HepG2 (cell line): ENCODE measurements around the gene SLC34A3. TPM values are rescaled to one million over a fixed set of nuclear protein-coding genes. Genes with fewer than 3 reads are reported as not detected.

Experiments
- BCL6 ChIP-seq: IDR thresholded peaks from 2 replicates; pipeline ENCODE4 v1.6.1; 2016; ENCODE audit warnings: missing genetic modification reagents, missing compliant biosample characterization
- CERS6 ChIP-seq: sonication (generic); formaldehyde crosslinking; IDR thresholded peaks from 2 replicates; pipeline ENCODE4 v1.5.0; 2020; ENCODE audit warnings: missing genetic modification reagents
- DDIT3 ChIP-seq: sonication (generic); formaldehyde crosslinking; IDR thresholded peaks from 2 replicates; pipeline ENCODE4 v1.4.0; 2020; ENCODE audit warnings: mild to moderate bottlenecking, missing genetic modification reagents
- HOXA5 ChIP-seq: sonication (generic); formaldehyde crosslinking; IDR thresholded peaks from 2 replicates; pipeline ENCODE4 v1.4.0; 2020; ENCODE audit warnings: missing genetic modification reagents
- JDP2 ChIP-seq: sonication (generic); formaldehyde crosslinking; IDR thresholded peaks from 2 replicates; pipeline ENCODE4 v1.8.1; 2022; ENCODE audit warnings: missing genetic modification reagents, borderline replicate concordance
- KDM2A ChIP-seq: sonication (generic); formaldehyde crosslinking; IDR thresholded peaks from 2 replicates; pipeline ENCODE4 v1.4.0; 2020; ENCODE audit warnings: low read depth, missing genetic modification reagents, borderline replicate concordance
- MEIS2 ChIP-seq: sonication (generic); formaldehyde crosslinking; IDR thresholded peaks from 2 replicates; pipeline ENCODE4 v1.9.0; 2021; ENCODE audit warnings: mild to moderate bottlenecking, missing genetic modification reagents
- MZF1 ChIP-seq: sonication (generic); formaldehyde crosslinking; IDR thresholded peaks from 2 replicates; pipeline ENCODE4 v1.8.1; 2023; ENCODE audit warnings: mild to moderate bottlenecking, missing genetic modification reagents, borderline replicate concordance
- PAX8 ChIP-seq: sonication (generic); formaldehyde crosslinking; IDR thresholded peaks from 2 replicates; pipeline ENCODE4 v1.8.0; 2022; ENCODE audit warnings: mild to moderate bottlenecking, missing genetic modification reagents, borderline replicate concordance
- PHF5A ChIP-seq: IDR thresholded peaks from one replicate; pipeline ENCODE4 v1.6.1; 2018; ENCODE audit warnings: low read depth, missing genetic modification reagents; ENCODE audit not compliant: unreplicated experiment
- POGZ ChIP-seq: sonication (generic); formaldehyde crosslinking; IDR thresholded peaks from 2 replicates; pipeline ENCODE4 v1.4.0; 2020; ENCODE audit warnings: mild to moderate bottlenecking, missing genetic modification reagents
- SOX6 ChIP-seq, 2 experiments: fragments of 450-650 bp in 1 of 2; sonication (generic) in 1 of 2; formaldehyde crosslinking in 1 of 2; IDR thresholded peaks; 2 replicates each; pipeline versions ENCODE4 v1.4.0 to v1.6.1; 2017 to 2020; ENCODE audit warnings: antibody characterized with exemption in 1 of 2, mild to moderate bottlenecking in 1 of 2, missing genetic modification reagents in 1 of 2
- USF2 ChIP-seq, 2 experiments: sonication (generic) in 1 of 2; formaldehyde crosslinking in 1 of 2; IDR thresholded peaks; 2 replicates each; pipeline versions ENCODE4 v1.5.1 to v1.6.1; 2011 to 2020; ENCODE audit warnings: borderline replicate concordance in 1 of 2, low read depth in 1 of 2, low read length in 1 of 2, mild to moderate bottlenecking in 1 of 2, missing genetic modification reagents in 1 of 2, moderate library complexity in 1 of 2
- ZFP1 ChIP-seq: IDR thresholded peaks from 2 replicates; pipeline ENCODE4 v1.6.1; 2016
- ZFP90 ChIP-seq: sonication (generic); formaldehyde crosslinking; IDR thresholded peaks from 2 replicates; pipeline ENCODE4 v1.8.0; 2022; ENCODE audit warnings: missing genetic modification reagents, mild to moderate bottlenecking, inconsistent platforms, borderline replicate concordance
- ZNF331 ChIP-seq: sonication (generic); formaldehyde crosslinking; IDR thresholded peaks from 2 replicates; pipeline ENCODE4 v1.4.0; 2020; ENCODE audit warnings: missing genetic modification reagents
- ZNF576 ChIP-seq: sonication (generic); formaldehyde crosslinking; IDR thresholded peaks from 2 replicates; pipeline ENCODE4 v1.4.0; 2020; ENCODE audit warnings: mild to moderate bottlenecking, missing genetic modification reagents
- ZNF615 ChIP-seq: sonication (generic); formaldehyde crosslinking; IDR thresholded peaks from 2 replicates; pipeline ENCODE4 v1.5.0; 2020; ENCODE audit warnings: mild to moderate bottlenecking, missing genetic modification reagents, borderline replicate concordance
- ZNF704 ChIP-seq: sonication (generic); formaldehyde crosslinking; IDR thresholded peaks from 2 replicates; pipeline ENCODE4 v1.8.1; 2023; ENCODE audit warnings: mild to moderate bottlenecking, inconsistent platforms, moderate library complexity, missing genetic modification reagents, borderline replicate concordance
- ZNF777 ChIP-seq: sonication (generic); formaldehyde crosslinking; IDR thresholded peaks from 2 replicates; pipeline ENCODE4 v1.4.0; 2020; ENCODE audit warnings: missing genetic modification reagents
- ZNF781 ChIP-seq: sonication (generic); formaldehyde crosslinking; IDR thresholded peaks from 2 replicates; pipeline ENCODE4 v1.5.1; 2020; ENCODE audit warnings: borderline replicate concordance, mild to moderate bottlenecking, missing genetic modification reagents; ENCODE audit errors: not compliant biosample characterization
- ZNF782 ChIP-seq: sonication (generic); formaldehyde crosslinking; IDR thresholded peaks from 2 replicates; pipeline ENCODE4 v1.4.0; 2020; ENCODE audit warnings: missing genetic modification reagents, mild to moderate bottlenecking, borderline replicate concordance
- polyA plus RNA-seq, 8 experiments: library from polyadenylated mRNA; depleted of rRNA in 3 of 8; stranded (reverse) in 7 of 8; unstranded in 1 of 8; fragments of >200 nt; fragmentation: Illumina TruSeq in 4 of 8; extraction: Trizol in 4 of 8; gene quantifications; 2 replicates each; pipeline versions ENCODE4 v1.2.1 to v1.2.3, GENCODE V29; 2011 to 2016; ENCODE audit warnings: low read depth in 4 of 8, missing spikeins in 1 of 8, mixed read lengths in 1 of 8; ENCODE audit not compliant: insufficient read depth in 1 of 8
- total RNA-seq, 5 experiments: library from RNA; depleted of rRNA; stranded (reverse); fragments of >200 nt; fragmentation: Illumina TruSeq; extraction: Trizol; gene quantifications; 2 replicates each; pipeline ENCODE4 v1.2.3, GENCODE V29; 2016; ENCODE audit warnings: low read depth in 1 of 5

SLC34A3 gene
- total and polyA plus RNA-seq, 2 of the 13 experiments (the other 11 are each of a cell fraction or from before 2014, with no cell fraction given): 0.07 to 1.0 TPM

- no peak for TF ChIP-seq USF2 (IDR thresholded peaks at IDR 0.05; ENCODE audit: low read depth, low read length)
- 0 out of 2 replicates have a peak, but pooled peaks have one; percentile 65 for TF ChIP-seq USF2 (CRISPR knock-in tag; IDR thresholded peaks at IDR 0.05; ENCODE audit: borderline replicate concordance)
- no peak for TF ChIP-seq ZFP1 (CRISPR knock-in tag)
- TF ChIP-seq MZF1 (CRISPR knock-in tag): no peak
- peak; percentile 22; the same call in 1 of the 2 replicates for TF ChIP-seq MEIS2 (CRISPR knock-in tag)
- peak; percentile 92 for TF ChIP-seq KDM2A (CRISPR knock-in tag)
- no peak; the same call in 1 of the 2 replicates for TF ChIP-seq BCL6 (CRISPR knock-in tag)
- TF ChIP-seq ZNF777: peak; percentile 51; the same call in 1 of the 2 replicates
- peak; percentile 75; the same call in 1 of the 2 replicates for TF ChIP-seq ZNF331
- TF ChIP-seq POGZ (CRISPR knock-in tag): no peak
- TF ChIP-seq JDP2 (CRISPR knock-in tag): no peak
- no peak; the same call in 1 of the 2 replicates for TF ChIP-seq ZNF615 (CRISPR knock-in tag)
- TF ChIP-seq PAX8: no peak
- peak; percentile 70 for TF ChIP-seq PHF5A (CRISPR knock-in tag)
- peak; percentile 77; the same call in 1 of the 2 replicates for TF ChIP-seq HOXA5
- TF ChIP-seq ZNF781 (CRISPR knock-in tag): no peak
- no peak for TF ChIP-seq ZNF576
- TF ChIP-seq ZFP90 (CRISPR knock-in tag): no peak; the same call in 1 of the 2 replicates
- TF ChIP-seq DDIT3 (CRISPR knock-in tag): no peak
- TF ChIP-seq ZNF704: no peak
- no peak; the same call in 1 of the 2 replicates for TF ChIP-seq ZNF782 (CRISPR knock-in tag)
- no peak for TF ChIP-seq CERS6 (CRISPR knock-in tag)
- no peak for TF ChIP-seq SOX6 (IDR thresholded peaks at IDR 0.05)
- TF ChIP-seq SOX6 (CRISPR knock-in tag; IDR thresholded peaks at IDR 0.05): peak; percentile 74
Measured at GRCh38 chr9:137236238-137236935, 5.7 kb downstream of the SLC34A3 start (continued).
